ENCODE measurements around the gene ARF5.

DNA sequence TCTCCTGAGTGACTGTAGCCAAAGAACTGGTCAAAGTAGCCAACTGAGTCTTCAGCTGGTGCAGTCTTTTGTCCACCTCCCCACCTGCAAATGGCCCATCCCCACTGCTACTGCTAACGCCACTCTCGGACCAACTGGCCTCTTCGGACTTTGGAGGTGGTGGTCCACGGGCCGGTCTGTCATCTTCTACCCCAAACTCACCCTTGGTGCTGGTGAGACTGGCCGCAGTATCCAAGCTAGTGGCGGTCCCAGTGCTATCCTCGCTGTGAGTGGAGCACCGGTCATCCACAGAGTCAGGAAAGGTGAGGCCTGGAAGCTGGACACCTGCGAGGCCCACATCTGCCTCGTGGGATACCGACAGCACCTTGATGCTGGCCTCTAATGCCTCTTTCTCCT lies 3.6 kb upstream of the ARF5 start:
- TF ChIP-seq, protein P1, sequence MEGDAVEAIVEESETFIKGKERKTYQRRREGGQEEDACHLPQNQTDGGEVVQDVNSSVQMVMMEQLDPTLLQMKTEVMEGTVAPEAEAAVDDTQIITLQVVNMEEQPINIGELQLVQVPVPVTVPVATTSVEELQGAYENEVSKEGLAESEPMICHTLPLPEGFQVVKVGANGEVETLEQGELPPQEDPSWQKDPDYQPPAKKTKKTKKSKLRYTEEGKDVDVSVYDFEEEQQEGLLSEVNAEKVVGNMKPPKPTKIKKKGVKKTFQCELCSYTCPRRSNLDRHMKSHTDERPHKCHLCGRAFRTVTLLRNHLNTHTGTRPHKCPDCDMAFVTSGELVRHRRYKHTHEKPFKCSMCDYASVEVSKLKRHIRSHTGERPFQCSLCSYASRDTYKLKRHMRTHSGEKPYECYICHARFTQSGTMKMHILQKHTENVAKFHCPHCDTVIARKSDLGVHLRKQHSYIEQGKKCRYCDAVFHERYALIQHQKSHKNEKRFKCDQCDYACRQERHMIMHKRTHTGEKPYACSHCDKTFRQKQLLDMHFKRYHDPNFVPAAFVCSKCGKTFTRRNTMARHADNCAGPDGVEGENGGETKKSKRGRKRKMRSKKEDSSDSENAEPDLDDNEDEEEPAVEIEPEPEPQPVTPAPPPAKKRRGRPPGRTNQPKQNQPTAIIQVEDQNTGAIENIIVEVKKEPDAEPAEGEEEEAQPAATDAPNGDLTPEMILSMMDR (conservative IDR thresholded peaks at IDR 0.05; ENCODE audit: low read depth, low read length): no peak
- TF ChIP-seq EZH2 (IDR thresholded peaks at IDR 0.05; ENCODE audit: borderline replicate concordance, low read depth, low read length, poor library complexity, severe bottlenecking): no peak

Measured in A673 (cell line).